Endothelial cell of umbilical vein (primary cell): ENCODE results near the gene LIPG. TPM values are rescaled to one million over a fixed set of nuclear protein-coding genes. Genes with fewer than 3 reads are reported as not detected.

ENCODE experiments used
- BruUV-seq: library from RNA; stranded (reverse); fragments of 400-500 nt; replicated peaks from 2 replicates; lab custom pipeline; 2021; lab: Mats Ljungman, UMichigan
- CTCF ChIA-PET: fragments of 300-600, 350-600 bp; sonication (Branson Sonifier 250); formaldehyde crosslinking; loops from one replicate; lab custom pipeline; 2021; ENCODE audit warnings: antibody characterized with exemption, inconsistent platforms; lab: Charles Lee
- POLR2A ChIA-PET: fragments of 300-600, 350-600 bp; sonication (Branson Sonifier 250); formaldehyde crosslinking; loops from one replicate; lab custom pipeline; 2021; ENCODE audit warnings: antibody characterized with exemption, inconsistent platforms; lab: Charles Lee
- DNase-seq: peaks from one replicate; pipeline ENCODE4 v3.0.0-alpha.2; 2011; ENCODE audit warnings: low read depth, low spot score
- FAIRE-seq: peaks from 2 replicates; lab custom pipeline; 2011; peaks lifted over from hg19 to GRCh38; lab: Jason Lieb, UNC
- H2AFZ ChIP-seq: 2 replicates; pipeline ENCODE4 v1.6.0; 2012; ENCODE audit warnings: low read depth, low read length, control low read depth, inconsistent platforms
- H3K27ac ChIP-seq: 2 replicates; pipeline ENCODE4 v1.5.1; 2011; ENCODE audit warnings: low read depth, mild to moderate bottlenecking, control low read depth, low read length, moderate library complexity; ENCODE audit not compliant: insufficient read depth
- H3K27me3 ChIP-seq, 2 experiments: 2 replicates each; pipeline versions ENCODE4 v1.6.0 to v1.6.1; 2011; ENCODE audit warnings: low read length in 2 of 2, mixed read lengths in 1 of 2; ENCODE audit not compliant: control insufficient read depth in 2 of 2, insufficient read depth in 2 of 2
- H3K36me3 ChIP-seq, 2 experiments: 2 replicates in 1 of 2; 3 replicates in 1 of 2; pipeline ENCODE4 v1.5.1; 2011; ENCODE audit warnings: low read length in 2 of 2, mild to moderate bottlenecking in 1 of 2, moderate library complexity in 1 of 2; ENCODE audit not compliant: control insufficient read depth in 2 of 2, insufficient read depth in 2 of 2; ENCODE audit errors: extremely low read depth in 1 of 2
- H3K4me1 ChIP-seq: 3 replicates; pipeline ENCODE4 v1.5.1; 2011; ENCODE audit warnings: mild to moderate bottlenecking, low read length; ENCODE audit not compliant: control insufficient read depth, insufficient read depth; ENCODE audit errors: extremely low read depth
- H3K4me2 ChIP-seq: 2 replicates; pipeline ENCODE4 v1.6.1; 2011; ENCODE audit warnings: low read length, control low read depth, mixed read lengths; ENCODE audit not compliant: insufficient read depth
- H3K4me3 ChIP-seq, 3 experiments: fragments of 200-600 bp in 1 of 3; sonication (generic), shearing (Covaris generic) in 1 of 3; replicated peaks in 1 of 3; 2 replicates each; pipeline ENCODE4 v1.5.1; 2011 to 2016; ENCODE audit warnings: control low read depth in 3 of 3, low read length in 3 of 3, mild to moderate bottlenecking in 2 of 3, inconsistent platforms in 1 of 3, low read depth in 1 of 3, moderate library complexity in 1 of 3; ENCODE audit not compliant: insufficient read depth in 1 of 3
- H3K79me2 ChIP-seq: 2 replicates; pipeline ENCODE4 v1.6.0; 2012; ENCODE audit warnings: low read length, inconsistent platforms; ENCODE audit not compliant: control insufficient read depth, insufficient read depth
- H3K9ac ChIP-seq: replicated peaks from 2 replicates; pipeline ENCODE3; 2011; ENCODE audit warnings: low read length, control low read depth; ENCODE audit not compliant: insufficient read depth; ENCODE audit errors: extremely low read depth
- H3K9me1 ChIP-seq: replicated peaks from 3 replicates; pipeline ENCODE4 v1.6.0; 2011; ENCODE audit warnings: mild to moderate bottlenecking, low read length; ENCODE audit not compliant: control insufficient read depth, insufficient read depth; ENCODE audit errors: extremely low read depth
- H3K9me3 ChIP-seq: replicated peaks from 2 replicates; pipeline ENCODE4 v1.5.1; 2012; ENCODE audit warnings: low read length, inconsistent platforms; ENCODE audit not compliant: control insufficient read depth, insufficient read depth
- H4K20me1 ChIP-seq: replicated peaks from 2 replicates; pipeline ENCODE3; 2011; ENCODE audit warnings: mild to moderate bottlenecking, low read length; ENCODE audit not compliant: control insufficient read depth, insufficient read depth; ENCODE audit errors: extremely low read depth
- CTCF ChIP-seq, 2 donors: IDR thresholded peaks; 1 replicate in 1 of 2; 2 replicates in 1 of 2; pipeline ENCODE4 v1.5.1; 2011; ENCODE audit warnings: low read length in 2 of 2, mild to moderate bottlenecking in 2 of 2, moderate library complexity in 2 of 2, control low read depth in 1 of 2, inconsistent platforms in 1 of 2, low read depth in 1 of 2; ENCODE audit not compliant: insufficient read depth in 1 of 2; ENCODE audit errors: extremely low read depth in 1 of 2
- EZH2 ChIP-seq: IDR thresholded peaks from 2 replicates; pipeline ENCODE4 v1.6.1; 2012; ENCODE audit warnings: borderline replicate concordance, low read depth, mild to moderate bottlenecking, moderate library complexity, low read length, inconsistent platforms; ENCODE audit not compliant: severe bottlenecking
- FOS ChIP-seq: IDR thresholded peaks from 2 replicates; pipeline ENCODE4 v1.6.1; 2011; ENCODE audit warnings: mild to moderate bottlenecking, low read length, moderate library complexity, borderline replicate concordance; ENCODE audit not compliant: insufficient read depth
- JUN ChIP-seq: IDR thresholded peaks from 2 replicates; pipeline ENCODE4 v1.6.1; 2011; ENCODE audit warnings: borderline replicate concordance, low read depth; ENCODE audit not compliant: insufficient read length, insufficient read depth
- MYC ChIP-seq: IDR thresholded peaks from one replicate; pipeline ENCODE4 v1.6.1; 2011; ENCODE audit warnings: mild to moderate bottlenecking, low read depth, low read length
- POLR2A ChIP-seq: IDR thresholded peaks from 2 replicates; pipeline ENCODE4 v1.6.1; 2012; ENCODE audit warnings: low read depth, mild to moderate bottlenecking, control low read depth, low read length
- POLR2AphosphoS5 ChIP-seq: IDR thresholded peaks from 2 replicates; pipeline ENCODE4 v1.6.1; 2012; ENCODE audit warnings: low read depth, mild to moderate bottlenecking, control low read depth, low read length, moderate library complexity; ENCODE audit not compliant: insufficient read depth
- dilution Hi-C: fragments of 300-500 bp; cut with MboI; formaldehyde crosslinking; loops from one replicate; pipeline ENCODE4 v1.15.0; 2019; ENCODE audit warnings: low sequenced_read_pairs; ENCODE audit not compliant: extremely low pct_ligation_motif_present
- intact Hi-C: fragments of 100-400 bp; cut with micrococcal nuclease; formaldehyde crosslinking; loops from one replicate; pipeline ENCODE4 v1.10.0; 2022
- polyA plus RNA-seq, 4 experiments: library from polyadenylated mRNA; depleted of rRNA in 3 of 4; stranded (reverse) in 3 of 4; unstranded in 1 of 4; fragments of >200 nt; gene quantifications; 2 replicates each; pipeline versions ENCODE4 v1.2.1 to v1.2.3, GENCODE V29; 2011 to 2012; ENCODE audit warnings: missing spikeins in 1 of 4
- total RNA-seq: library from RNA; stranded (reverse); gene quantifications from 2 replicates; pipeline ENCODE4 v1.2.3, GENCODE V29; 2021

LIPG gene
- total and polyA plus RNA-seq, 2 donors (not counting 3 experiments of a cell fraction or from before 2014, with no cell fraction given), result 80.6 to 86.3 TPM

GRCh38 chr18:49564518-49564834, 2.6 kb downstream of the LIPG start:
- no peaks in the 10 kb centered on the region for H3K27me3 ChIP-seq

More at GRCh38 chr18:49564518-49564834, 2.6 kb downstream of the LIPG start:
- peaks cover 64% of the 10 kb centered on the region for H3K79me2 ChIP-seq
- H4K20me1 ChIP-seq, result no peaks in the 10 kb centered on the region
- no peak overlapping the region for H2AFZ ChIP-seq
- POLR2A ChIA-PET, result no interaction called here
- H3K9ac ChIP-seq, result no peak overlapping the region
- H3K36me3 ChIP-seq, result peaks cover 4 to 13% of the 10 kb centered on the region in 2 experiments
- no TSS peak for BruUV-seq
- no peak overlapping the region for H3K27ac ChIP-seq
- peak overlapping the region; percentile 93 for H3K4me2 ChIP-seq
- intact Hi-C loops, result loop anchor here (5.0 kb wide), 1 partner anchor 83 kb away; no protein-coding TSS in a partner anchor
- H3K4me1 ChIP-seq, result peaks cover 37% of the 10 kb centered on the region
- TF ChIP-seq CTCF (IDR thresholded peaks at IDR 0.05; ENCODE audit: extremely low read depth in 1 of 2, insufficient read depth in 1 of 2, low read depth in 1 of 2, low read length in 2 of 2), result no peak
- no peak for TF ChIP-seq EZH2
- no peak for TF ChIP-seq POLR2A
- no peak for TF ChIP-seq MYC
- no peak for TF ChIP-seq FOS
- no peak for TF ChIP-seq JUN
- TF ChIP-seq POLR2AphosphoS5, result no peak
- CTCF ChIA-PET, result no interaction called here
- no peak for DNase-seq
- no peaks in the 10 kb centered on the region for H3K9me3 ChIP-seq
- H3K9me1 ChIP-seq, result no peaks in the 10 kb centered on the region
- no peak for FAIRE-seq
- dilution Hi-C loops, result no loop called here
- peak overlapping the region in 2 of 3 experiments; percentile 67 to 83 for H3K4me3 ChIP-seq
